GM04503 (cell line): Measurements from ENCODE around the gene ENO3.

Experiments used
- DNase-seq: peaks from one replicate; pipeline ENCODE4 v3.0.0-alpha.2; 2012; ENCODE audit warnings: low read depth

The ENO3 gene

GRCh38 chr17:4973256-4974114 lies 22.6 kb downstream of the ENO3 start:
- no peak for DNase-seq

GRCh38 chr17:4974115-4974670 lies 23.3 kb downstream of the ENO3 start:
- no peak for DNase-seq

DNA sequence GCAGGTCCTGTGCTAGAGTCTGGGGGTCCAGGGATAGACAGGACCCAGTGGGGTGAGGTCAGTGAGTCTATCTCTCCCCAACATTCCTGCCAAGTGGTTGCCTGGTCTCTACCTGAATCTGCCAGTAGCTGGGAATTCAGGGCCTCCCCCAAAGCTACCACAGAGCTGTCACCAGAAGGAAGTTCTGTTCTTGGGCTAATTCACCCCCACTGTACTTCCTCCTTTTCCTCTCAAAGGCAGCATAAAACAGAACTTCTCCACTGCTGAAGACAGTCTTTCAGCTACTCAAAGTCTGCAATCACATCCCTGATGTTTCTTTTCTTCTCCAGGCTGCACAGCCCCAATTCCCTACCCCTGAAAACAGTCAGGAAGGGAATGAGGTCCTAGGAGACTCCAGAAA lies 27.8 kb downstream of the ENO3 start:
- DNase-seq, result no peak

GRCh38 chr17:4980644-4981216 lies 29.8 kb downstream of the ENO3 start:
- no peak for DNase-seq

DNA sequence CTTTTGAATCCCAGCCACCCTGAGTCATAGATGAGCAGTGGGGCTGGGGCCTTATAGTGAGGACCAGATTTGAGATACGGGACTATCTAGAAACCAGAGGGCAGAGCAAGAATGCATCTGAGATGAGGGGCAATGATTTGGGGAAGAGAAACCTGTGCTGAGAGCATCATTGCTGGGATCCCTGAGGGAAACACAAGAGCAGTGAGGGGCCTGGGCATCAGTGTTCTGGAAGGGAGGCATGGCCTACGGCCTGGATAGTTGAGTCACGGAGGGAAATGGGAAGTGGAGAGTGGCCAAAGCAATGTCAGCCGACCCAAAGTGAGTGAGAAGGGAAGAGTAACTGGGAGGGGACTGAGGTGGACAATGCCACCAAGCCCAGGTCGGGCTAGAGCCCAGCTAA lies 31.4 kb downstream of the ENO3 start:
- no peak for DNase-seq

GRCh38 chr17:4986403-4986802 lies 35.5 kb downstream of the ENO3 start:
- DNase-seq, result no peak

DNA sequence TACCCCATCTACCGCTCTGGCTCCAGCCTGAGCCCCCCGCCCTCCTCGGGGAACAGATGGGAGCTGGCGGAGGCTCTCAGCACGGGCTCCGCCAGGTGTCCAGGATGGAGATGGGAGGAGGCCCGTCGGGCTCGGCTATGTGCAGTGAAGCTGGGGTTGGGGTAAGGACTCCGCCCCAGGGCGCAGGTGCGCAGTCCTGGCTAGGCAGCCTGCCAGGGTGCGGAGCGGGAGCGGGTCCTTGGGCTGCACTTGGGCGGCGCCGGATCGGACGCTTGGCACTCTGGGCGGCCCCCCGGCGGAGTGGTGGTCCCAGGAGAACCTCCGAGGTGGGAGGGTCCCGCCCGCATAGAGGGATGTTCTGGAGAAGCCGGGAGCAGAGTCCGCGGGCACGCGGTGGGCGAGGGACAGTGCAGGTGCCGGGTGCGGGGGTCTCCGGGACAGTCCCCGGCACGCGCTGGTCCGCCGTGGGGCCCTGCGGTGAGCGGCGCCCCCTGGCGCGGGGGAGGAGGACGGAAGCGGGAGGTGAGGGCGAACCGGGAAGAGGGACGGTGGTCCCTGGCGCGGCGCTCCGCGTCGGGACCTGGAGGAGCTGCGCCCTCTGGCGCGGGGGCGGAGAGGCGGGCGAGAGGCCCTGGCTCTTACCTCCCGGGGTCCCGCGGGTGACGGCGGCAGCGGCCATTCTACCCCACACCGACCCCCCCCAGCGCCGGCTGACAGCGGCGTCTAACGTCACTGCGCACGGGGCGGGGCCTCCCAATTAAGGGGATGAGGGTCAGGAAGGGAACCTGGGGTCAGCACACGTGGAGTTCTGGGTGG lies 36.2 kb downstream of the ENO3 start, which contains the start of gene CAMTA2:
CAMTA2 (minus strand) TSS at position 725 of the 816 bp plus-strand sequence. CDS start 1,453 bp downstream, outside the sequence.
- DNase-seq, result no peak

- DNase-seq, result no peak
These were observed 37.0 kb downstream of the ENO3 start for GRCh38 chr17:4987767-4988567.

DNA sequence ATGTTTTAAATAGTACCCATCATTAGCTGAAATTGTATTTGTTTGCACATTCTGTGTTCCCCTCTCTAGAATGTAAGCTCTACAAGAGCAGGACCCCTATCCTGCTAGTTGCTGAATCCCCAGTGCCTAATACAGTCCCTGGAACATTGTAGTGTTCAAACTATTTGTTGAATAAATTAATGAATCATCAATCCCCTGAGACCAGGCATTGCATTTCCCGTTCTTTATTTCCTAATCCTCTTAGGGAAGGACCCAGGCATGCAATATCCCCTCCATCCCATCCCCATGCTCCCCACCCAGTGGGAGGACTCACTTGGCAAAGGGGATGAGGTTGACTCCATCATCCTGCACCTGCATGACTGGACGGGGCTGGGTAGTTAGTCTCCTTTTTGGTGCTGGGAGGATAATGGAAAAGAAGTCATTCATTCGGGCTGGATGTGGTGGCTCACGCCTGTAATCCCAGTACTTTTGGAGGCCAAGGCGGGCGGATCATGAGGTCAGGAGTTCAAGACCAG lies 43.2 kb downstream of the ENO3 start:
- no peak for DNase-seq

DNA sequence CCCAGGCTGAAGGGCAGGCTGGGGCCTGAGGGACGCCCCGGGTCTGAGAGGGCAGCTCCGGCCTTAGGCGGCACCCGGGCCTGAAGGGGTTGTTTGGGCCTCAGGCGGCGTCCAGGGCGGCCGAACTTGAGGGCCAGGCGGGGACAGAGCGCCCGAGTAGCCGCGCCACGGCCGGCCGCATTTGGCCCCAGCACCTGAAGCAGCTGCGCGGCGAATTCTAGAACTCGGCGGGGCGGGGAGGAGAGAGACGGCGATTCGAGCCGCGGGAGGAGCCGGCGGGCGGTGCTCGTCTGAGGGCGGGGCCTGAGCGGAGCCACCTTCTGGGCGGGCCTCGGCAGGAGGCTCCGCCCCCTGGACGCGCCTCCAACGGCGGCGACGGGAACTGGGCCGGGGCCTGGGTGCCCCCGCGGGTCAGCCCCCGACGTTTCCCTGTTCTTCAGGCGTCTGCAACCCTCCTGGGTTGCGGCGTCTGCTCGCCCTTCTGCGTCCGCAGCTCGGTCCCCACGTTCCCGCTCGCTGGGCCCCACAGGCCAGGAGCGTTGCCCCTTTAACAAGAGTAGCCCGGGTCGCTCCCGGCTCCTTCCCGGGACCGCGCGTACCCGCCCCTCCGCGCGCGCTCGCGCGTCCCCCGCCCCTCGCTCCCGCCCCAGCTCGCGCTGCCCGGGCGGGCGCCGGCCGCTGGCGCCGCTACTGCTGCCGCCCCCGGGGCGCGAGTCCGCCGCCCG lies 46.5 kb downstream of the ENO3 start, which contains the start of the genes INCA1 and KIF1C:
INCA1 (minus strand) TSS at position 221 of the 725 bp plus-strand sequence. CDS start 3,085 bp downstream, outside the sequence.
KIF1C (plus strand) TSS at position 649 of the 725 bp plus-strand sequence. CDS start 2,297 bp downstream, outside the sequence.
- DNase-seq, result no peak

- no peak for DNase-seq
These were observed 47.3 kb downstream of the ENO3 start for GRCh38 chr17:4998027-4998731.

GRCh38 chr17:4998732-4999429 lies 48.0 kb downstream of the ENO3 start:
- DNase-seq, result no peak

DNA sequence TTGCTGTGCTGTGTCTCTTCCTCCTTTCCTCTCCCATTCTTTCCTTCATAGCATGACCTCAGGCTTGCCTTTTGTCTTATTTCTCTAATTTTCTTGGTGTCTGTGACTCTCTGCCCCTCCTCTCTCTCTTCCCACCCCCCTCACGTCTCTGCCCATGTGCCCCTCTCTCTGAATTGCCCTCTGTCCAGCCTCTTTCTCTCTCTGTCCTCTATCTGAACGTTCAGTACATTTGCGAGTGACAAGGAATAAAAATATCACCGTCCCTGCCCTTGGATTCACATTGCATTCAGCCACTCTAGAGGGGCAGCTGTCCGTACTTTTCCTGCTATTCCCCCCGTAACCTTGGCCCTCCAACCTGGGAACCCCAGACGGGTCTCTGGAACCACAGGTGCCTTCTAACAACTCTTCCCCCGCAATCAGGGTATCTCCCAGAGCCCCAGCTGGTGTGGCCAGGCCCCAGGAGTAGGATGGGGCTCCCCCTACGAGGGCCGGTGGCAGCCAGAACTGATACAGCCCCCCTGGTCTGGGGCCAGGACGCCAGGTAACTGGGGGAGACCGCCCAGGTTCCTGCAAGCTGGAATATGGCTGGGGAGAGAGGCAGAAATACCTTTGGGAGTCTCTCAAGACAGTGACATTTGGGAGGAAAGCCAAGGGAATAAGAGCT lies 48.6 kb downstream of the ENO3 start:
- DNase-seq, result no peak

DNA sequence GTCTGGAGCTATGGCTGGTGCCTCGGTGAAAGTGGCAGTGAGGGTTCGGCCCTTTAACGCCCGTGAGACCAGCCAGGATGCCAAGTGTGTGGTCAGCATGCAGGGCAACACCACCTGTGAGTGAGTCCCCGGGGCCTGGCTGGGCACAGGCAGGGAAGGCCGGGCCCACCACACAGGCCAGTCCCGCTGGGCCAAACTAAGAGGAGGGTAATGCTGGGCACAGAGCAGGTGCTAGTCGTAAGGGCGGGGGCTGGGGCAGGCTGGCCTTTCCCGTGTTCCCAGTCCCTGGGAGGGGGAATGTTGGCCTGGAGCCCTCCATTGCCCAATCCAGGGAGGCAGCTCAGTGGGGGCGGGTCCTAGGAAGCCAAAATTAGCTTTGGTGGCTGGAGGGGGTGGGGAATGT lies 49.3 kb downstream of the ENO3 start:
- DNase-seq, result no peak

- DNase-seq, result no peak
These were observed 51.3 kb downstream of the ENO3 start for GRCh38 chr17:5002121-5002788.

DNA sequence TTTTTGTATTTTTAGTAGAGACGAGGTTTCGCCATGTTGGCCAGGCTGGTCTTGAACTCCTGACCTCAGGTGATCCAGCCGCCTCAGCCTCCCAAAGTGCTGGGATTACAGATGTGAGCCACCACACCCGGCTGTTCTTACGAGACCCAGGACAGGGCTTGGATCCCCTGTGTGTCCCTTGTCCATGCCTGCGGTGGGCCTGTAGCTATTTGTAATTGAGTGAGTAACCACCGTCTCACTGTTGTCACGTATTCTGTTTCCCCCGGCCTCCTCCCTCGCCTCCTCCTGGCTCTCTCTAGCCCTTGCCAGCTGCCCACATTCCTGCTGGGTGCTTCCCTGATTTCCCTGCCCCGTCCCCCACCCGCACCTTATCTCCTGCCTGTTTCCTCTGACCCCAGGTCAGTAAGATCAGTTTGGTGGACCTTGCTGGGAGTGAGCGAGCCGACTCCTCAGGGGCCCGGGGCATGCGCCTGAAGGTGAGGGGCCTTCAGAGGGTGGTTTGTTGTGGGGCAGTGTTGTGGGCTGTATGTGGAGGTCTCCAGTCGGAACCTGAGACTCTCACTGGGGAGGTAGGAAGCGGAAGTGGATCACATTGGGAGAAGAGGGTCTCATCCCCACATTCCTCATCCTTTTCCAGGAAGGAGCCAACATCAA lies 52.4 kb downstream of the ENO3 start:
- DNase-seq, result no peak
